Thymus (tissue), 2 donors: Measurements from ENCODE around the gene FBLL1. TPM values are rescaled to one million over a fixed set of nuclear protein-coding genes. Genes with fewer than 3 reads are reported as not detected.

Experiments
- polyA plus RNA-seq: library from polyadenylated mRNA; stranded (reverse); fragments of 200-250 nt; gene quantifications from one replicate; pipeline ENCODE4 v1.2.3, GENCODE V29; 2013
- total RNA-seq: library from RNA; stranded (reverse); fragments of 120-200 nt; gene quantifications from one replicate; pipeline ENCODE4 v1.2.4, GENCODE V29; 2013
- donor health status: healthy.

Gene FBLL1
- total and polyA plus RNA-seq, 2 donors, result 0.14 to 0.87 TPM

Other genes starting within 250 kb of the FBLL1 start
- 0.66 TPM for gene WWC1, start 237.7 kb upstream of the FBLL1 start, total RNA-seq
- gene WWC1, start 237.7 kb upstream of the FBLL1 start, polyA plus RNA-seq, result 6.0 TPM
- gene RARS1, start 42.8 kb upstream of the FBLL1 start, total RNA-seq, result 67.4 TPM
- gene RARS1, start 42.8 kb upstream of the FBLL1 start, polyA plus RNA-seq, result 42.1 TPM
- 20.3 TPM for gene PANK3, start 50.1 kb downstream of the FBLL1 start, total RNA-seq
- 7.3 TPM for gene PANK3, start 50.1 kb downstream of the FBLL1 start, polyA plus RNA-seq